Measurements from ENCODE around the gene HPSE2. TPM values are rescaled to one million over a fixed set of nuclear protein-coding genes. Genes with fewer than 3 reads are reported as not detected.

HPSE2 gene
- total and polyA plus RNA-seq, 2 experiments from 2014 or later, result 0.10 to 0.24 TPM

DNA sequence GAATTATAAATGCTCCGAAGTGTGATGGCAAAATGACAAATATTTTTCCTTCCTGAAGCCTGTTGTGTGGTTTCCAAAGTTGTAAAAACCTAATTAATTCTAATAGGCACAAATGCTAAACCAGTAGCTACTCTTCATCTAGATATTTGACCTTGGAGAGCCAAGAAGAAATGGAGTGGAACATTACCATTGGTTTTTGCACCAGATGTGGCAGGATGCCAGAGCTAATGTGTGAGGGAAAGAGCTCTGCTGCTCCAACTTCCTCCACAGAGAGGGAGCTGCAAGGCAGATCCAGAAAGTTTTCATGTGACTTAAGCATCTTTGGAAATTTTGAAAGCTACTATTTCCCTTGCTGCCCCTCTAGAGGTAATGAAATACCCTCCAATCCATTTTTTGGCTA, 723.8 kb downstream of the HPSE2 start:
- Histone ChIP-seq H3K4me3 (no peak overlapping the region), H3K4me2 (no peak overlapping the region), H3K36me3 (ENCODE audit: insufficient read depth) (no peaks in the 10 kb centered on the region), H4K20me1 (replicated peaks; ENCODE audit: insufficient read depth) (no peaks in the 10 kb centered on the region), H3K27ac (ENCODE audit: low read depth) (no peak overlapping the region), H3K27me3 (ENCODE audit: insufficient read depth) (no peaks in the 10 kb centered on the region), H3K79me2 (replicated peaks; ENCODE audit: insufficient read depth) (no peaks in the 10 kb centered on the region), H3K4me1 (ENCODE audit: insufficient read depth) (no peaks in the 10 kb centered on the region), H2AFZ (no peak overlapping the region), H3K9me2 (ENCODE audit: insufficient read depth) (0 out of 2 replicates have a peak, but pooled peaks cover 7% of the 10 kb centered on the region), H3F3A (replicated peaks; ENCODE audit: low read depth) (no peaks in the 10 kb centered on the region)
- DNase-seq (ENCODE audit: low spot score) (no peak), ATAC-seq (no peak)
- TF ChIP-seq EZH2phosphoT487 (IDR thresholded peaks at IDR 0.05; ENCODE audit: unreplicated experiment) (no peak), JUNB (IDR thresholded peaks at IDR 0.05; ENCODE audit: unreplicated experiment) (no peak)
- TF ChIP-seq, protein P1, sequence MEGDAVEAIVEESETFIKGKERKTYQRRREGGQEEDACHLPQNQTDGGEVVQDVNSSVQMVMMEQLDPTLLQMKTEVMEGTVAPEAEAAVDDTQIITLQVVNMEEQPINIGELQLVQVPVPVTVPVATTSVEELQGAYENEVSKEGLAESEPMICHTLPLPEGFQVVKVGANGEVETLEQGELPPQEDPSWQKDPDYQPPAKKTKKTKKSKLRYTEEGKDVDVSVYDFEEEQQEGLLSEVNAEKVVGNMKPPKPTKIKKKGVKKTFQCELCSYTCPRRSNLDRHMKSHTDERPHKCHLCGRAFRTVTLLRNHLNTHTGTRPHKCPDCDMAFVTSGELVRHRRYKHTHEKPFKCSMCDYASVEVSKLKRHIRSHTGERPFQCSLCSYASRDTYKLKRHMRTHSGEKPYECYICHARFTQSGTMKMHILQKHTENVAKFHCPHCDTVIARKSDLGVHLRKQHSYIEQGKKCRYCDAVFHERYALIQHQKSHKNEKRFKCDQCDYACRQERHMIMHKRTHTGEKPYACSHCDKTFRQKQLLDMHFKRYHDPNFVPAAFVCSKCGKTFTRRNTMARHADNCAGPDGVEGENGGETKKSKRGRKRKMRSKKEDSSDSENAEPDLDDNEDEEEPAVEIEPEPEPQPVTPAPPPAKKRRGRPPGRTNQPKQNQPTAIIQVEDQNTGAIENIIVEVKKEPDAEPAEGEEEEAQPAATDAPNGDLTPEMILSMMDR (conservative IDR thresholded peaks at IDR 0.05; ENCODE audit: low read depth in 2 of 2), result no peak
- Mint-ChIP-seq H3K4me3 (no peak overlapping the region), H3K27me3 (ENCODE audit: insufficient read depth, low read depth, poor library complexity) (peaks cover 3% of the 10 kb centered on the region), H3K36me3 (ENCODE audit: low read depth) (no peaks in the 10 kb centered on the region), H3K9me3 (no peaks in the 10 kb centered on the region), H3K27ac (no peak overlapping the region), H3K4me1 (peaks cover 3% of the 10 kb centered on the region; the same call in 1 of the 3 replicates)

DNA sequence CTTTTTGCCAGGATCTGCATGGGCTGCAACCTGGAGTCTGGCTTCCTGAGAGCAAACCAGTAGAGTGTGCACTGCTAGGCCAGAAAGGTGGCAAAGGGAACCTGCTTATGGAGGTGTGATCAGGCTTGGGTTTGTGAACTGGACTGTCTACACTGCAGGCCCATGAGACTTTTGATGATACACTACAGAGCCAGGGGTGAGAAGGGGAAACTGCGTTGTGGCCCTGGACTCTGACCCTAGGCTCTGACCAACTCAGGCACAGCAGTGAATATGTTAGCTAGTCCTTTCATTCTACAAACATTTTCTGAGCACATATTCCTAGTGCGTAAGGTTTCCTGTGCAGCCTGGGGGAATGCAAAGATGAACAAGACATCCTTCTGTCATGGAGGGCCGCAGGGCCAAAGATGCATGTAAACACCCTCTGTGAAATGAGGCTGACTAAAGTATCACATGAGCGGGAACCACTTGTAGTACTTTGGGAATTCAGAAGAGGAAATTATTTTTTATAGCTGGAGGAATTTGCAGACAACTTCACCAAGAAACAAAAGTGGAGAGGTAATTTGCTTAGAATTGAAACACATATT, 725.1 kb downstream of the HPSE2 start:
- no peak overlapping the region for H3K4me3 Mint-ChIP-seq
- no peaks in the 10 kb centered on the region for H3K27me3 ChIP-seq (ENCODE audit: insufficient read depth)
- peaks cover 3% of the 10 kb centered on the region for H3K27me3 Mint-ChIP-seq (ENCODE audit: insufficient read depth, low read depth, poor library complexity)
- no peaks in the 10 kb centered on the region for H4K20me1 ChIP-seq (replicated peaks; ENCODE audit: insufficient read depth)
- 0 out of 3 replicates have a peak, but pooled peaks cover 2% of the 10 kb centered on the region for H3K4me1 Mint-ChIP-seq
- no peak overlapping the region for H3K27ac Mint-ChIP-seq
- no peaks in the 10 kb centered on the region for H3K9me3 Mint-ChIP-seq
- H3K79me2 ChIP-seq (replicated peaks; ENCODE audit: insufficient read depth), result no peaks in the 10 kb centered on the region
- ATAC-seq, result no peak
- H3K4me2 ChIP-seq, result no peak overlapping the region
- peak overlapping the region; percentile 59 for H2AFZ ChIP-seq
- no peaks in the 10 kb centered on the region for H3F3A ChIP-seq (replicated peaks; ENCODE audit: low read depth)
- no peak for DNase-seq (ENCODE audit: low spot score)
- H3K36me3 ChIP-seq (ENCODE audit: insufficient read depth), result no peaks in the 10 kb centered on the region
- H3K9me2 ChIP-seq (ENCODE audit: insufficient read depth), result 0 out of 2 replicates have a peak, but pooled peaks cover 7% of the 10 kb centered on the region
- no peaks in the 10 kb centered on the region for H3K36me3 Mint-ChIP-seq (ENCODE audit: low read depth)
- H3K4me1 ChIP-seq (ENCODE audit: insufficient read depth), result no peaks in the 10 kb centered on the region
- H3K27ac ChIP-seq (ENCODE audit: low read depth), result no peak overlapping the region
- H3K4me3 ChIP-seq, result no peak overlapping the region
- TF ChIP-seq JUNB (IDR thresholded peaks at IDR 0.05; ENCODE audit: unreplicated experiment) (no peak), EZH2phosphoT487 (IDR thresholded peaks at IDR 0.05; ENCODE audit: unreplicated experiment) (no peak), EZH2 (IDR thresholded peaks at IDR 0.05; ENCODE audit: low read depth, unreplicated experiment) (no peak), STAT1 (IDR thresholded peaks at IDR 0.05; ENCODE audit: unreplicated experiment) (no peak), ZNF114 (CRISPR knock-in tag; IDR thresholded peaks at IDR 0.05) (no peak), ZNF331 (CRISPR knock-in tag; IDR thresholded peaks at IDR 0.05; ENCODE audit: low read depth) (no peak)
- TF ChIP-seq, protein P2, sequence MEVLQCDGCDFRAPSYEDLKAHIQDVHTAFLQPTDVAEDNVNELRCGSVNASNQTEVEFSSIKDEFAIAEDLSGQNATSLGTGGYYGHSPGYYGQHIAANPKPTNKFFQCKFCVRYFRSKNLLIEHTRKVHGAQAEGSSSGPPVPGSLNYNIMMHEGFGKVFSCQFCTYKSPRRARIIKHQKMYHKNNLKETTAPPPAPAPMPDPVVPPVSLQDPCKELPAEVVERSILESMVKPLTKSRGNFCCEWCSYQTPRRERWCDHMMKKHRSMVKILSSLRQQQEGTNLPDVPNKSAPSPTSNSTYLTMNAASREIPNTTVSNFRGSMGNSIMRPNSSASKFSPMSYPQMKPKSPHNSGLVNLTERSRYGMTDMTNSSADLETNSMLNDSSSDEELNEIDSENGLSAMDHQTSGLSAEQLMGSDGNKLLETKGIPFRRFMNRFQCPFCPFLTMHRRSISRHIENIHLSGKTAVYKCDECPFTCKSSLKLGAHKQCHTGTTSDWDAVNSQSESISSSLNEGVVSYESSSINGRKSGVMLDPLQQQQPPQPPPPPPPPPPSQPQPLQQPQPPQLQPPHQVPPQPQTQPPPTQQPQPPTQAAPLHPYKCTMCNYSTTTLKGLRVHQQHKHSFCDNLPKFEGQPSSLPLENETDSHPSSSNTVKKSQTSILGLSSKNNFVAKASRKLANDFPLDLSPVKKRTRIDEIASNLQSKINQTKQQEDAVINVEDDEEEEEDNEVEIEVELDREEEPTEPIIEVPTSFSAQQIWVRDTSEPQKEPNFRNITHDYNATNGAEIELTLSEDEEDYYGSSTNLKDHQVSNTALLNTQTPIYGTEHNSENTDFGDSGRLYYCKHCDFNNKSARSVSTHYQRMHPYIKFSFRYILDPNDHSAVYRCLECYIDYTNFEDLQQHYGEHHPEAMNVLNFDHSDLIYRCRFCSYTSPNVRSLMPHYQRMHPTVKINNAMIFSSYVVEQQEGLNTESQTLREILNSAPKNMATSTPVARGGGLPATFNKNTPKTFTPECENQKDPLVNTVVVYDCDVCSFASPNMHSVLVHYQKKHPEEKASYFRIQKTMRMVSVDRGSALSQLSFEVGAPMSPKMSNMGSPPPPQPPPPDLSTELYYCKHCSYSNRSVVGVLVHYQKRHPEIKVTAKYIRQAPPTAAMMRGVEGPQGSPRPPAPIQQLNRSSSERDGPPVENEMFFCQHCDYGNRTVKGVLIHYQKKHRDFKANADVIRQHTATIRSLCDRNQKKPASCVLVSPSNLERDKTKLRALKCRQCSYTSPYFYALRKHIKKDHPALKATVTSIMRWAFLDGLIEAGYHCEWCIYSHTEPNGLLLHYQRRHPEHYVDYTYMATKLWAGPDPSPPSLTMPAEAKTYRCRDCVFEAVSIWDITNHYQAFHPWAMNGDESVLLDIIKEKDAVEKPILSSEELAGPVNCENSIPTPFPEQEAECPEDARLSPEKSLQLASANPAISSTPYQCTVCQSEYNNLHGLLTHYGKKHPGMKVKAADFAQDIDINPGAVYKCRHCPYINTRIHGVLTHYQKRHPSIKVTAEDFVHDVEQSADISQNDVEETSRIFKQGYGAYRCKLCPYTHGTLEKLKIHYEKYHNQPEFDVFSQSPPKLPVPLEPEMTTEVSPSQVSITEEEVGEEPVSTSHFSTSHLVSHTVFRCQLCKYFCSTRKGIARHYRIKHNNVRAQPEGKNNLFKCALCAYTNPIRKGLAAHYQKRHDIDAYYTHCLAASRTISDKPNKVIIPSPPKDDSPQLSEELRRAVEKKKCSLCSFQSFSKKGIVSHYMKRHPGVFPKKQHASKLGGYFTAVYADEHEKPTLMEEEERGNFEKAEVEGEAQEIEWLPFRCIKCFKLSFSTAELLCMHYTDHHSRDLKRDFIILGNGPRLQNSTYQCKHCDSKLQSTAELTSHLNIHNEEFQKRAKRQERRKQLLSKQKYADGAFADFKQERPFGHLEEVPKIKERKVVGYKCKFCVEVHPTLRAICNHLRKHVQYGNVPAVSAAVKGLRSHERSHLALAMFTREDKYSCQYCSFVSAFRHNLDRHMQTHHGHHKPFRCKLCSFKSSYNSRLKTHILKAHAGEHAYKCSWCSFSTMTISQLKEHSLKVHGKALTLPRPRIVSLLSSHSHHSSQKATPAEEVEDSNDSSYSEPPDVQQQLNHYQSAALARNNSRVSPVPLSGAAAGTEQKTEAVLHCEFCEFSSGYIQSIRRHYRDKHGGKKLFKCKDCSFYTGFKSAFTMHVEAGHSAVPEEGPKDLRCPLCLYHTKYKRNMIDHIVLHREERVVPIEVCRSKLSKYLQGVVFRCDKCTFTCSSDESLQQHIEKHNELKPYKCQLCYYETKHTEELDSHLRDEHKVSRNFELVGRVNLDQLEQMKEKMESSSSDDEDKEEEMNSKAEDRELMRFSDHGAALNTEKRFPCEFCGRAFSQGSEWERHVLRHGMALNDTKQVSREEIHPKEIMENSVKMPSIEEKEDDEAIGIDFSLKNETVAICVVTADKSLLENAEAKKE (CRISPR knock-in tag; IDR thresholded peaks at IDR 0.05), result no peak
- TF ChIP-seq, protein P3, sequence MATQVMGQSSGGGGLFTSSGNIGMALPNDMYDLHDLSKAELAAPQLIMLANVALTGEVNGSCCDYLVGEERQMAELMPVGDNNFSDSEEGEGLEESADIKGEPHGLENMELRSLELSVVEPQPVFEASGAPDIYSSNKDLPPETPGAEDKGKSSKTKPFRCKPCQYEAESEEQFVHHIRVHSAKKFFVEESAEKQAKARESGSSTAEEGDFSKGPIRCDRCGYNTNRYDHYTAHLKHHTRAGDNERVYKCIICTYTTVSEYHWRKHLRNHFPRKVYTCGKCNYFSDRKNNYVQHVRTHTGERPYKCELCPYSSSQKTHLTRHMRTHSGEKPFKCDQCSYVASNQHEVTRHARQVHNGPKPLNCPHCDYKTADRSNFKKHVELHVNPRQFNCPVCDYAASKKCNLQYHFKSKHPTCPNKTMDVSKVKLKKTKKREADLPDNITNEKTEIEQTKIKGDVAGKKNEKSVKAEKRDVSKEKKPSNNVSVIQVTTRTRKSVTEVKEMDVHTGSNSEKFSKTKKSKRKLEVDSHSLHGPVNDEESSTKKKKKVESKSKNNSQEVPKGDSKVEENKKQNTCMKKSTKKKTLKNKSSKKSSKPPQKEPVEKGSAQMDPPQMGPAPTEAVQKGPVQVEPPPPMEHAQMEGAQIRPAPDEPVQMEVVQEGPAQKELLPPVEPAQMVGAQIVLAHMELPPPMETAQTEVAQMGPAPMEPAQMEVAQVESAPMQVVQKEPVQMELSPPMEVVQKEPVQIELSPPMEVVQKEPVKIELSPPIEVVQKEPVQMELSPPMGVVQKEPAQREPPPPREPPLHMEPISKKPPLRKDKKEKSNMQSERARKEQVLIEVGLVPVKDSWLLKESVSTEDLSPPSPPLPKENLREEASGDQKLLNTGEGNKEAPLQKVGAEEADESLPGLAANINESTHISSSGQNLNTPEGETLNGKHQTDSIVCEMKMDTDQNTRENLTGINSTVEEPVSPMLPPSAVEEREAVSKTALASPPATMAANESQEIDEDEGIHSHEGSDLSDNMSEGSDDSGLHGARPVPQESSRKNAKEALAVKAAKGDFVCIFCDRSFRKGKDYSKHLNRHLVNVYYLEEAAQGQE (IDR thresholded peaks at IDR 0.05; ENCODE audit: unreplicated experiment), result no peak

Data from GM23338 (cell line).